ENCODE results near the gene JMJD1C.
A peak's percentile ranks its signal among the peaks of the same experiment; 100 is the strongest.

DNA sequence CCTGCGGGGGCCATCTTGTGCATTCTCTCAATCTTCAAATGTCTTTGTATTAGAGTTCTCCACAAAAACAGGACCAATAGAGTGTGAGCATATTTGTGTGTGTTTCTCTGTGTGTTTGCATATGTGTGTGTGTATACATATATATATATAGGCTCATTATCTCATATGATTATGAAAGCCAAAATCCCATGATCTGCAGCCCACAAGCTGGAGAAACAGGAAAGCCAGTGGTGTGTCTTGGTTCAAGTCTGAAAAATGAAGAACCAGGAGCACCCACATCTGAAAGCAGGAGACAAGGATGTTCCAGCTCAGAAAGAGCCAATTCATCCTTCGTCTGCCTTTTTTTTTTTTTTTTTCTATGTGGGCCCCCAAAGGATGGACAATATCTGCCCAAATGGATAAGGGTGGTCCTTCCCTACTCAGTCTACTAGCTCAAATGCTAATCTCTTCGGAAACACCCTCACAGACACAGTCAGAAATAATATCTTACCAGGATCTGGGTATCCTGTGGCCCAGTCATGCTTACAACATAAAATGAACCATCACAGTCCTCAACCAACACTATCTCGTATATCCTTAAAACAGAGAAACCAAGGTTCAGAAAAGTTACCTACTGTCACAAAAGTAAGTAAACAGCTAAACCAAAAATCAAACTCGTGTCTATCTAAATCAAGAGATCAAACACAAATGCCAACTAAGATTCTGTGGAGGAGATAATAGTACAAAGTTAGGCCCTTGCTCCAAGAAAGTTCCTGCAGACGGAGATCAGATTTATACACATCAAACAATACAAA lies 141.9 kb downstream of the JMJD1C start:
- TF ChIP-seq POLR2A (IDR thresholded peaks at IDR 0.05; ENCODE audit: low read length) = no peak
- TF ChIP-seq GATA1 (IDR thresholded peaks at IDR 0.05; ENCODE audit: low read depth, low read length) = peak; percentile 54
